Coronary artery (tissue), 2 donors: ENCODE data around the gene ATF7.

Source experiments
- DNase-seq: peaks from one replicate; pipeline ENCODE4 v3.0.0-alpha.2; 2017; ENCODE audit warnings: low spot score
- H3K27ac ChIP-seq, 2 donors: fragments of 200-600 bp; sonication (generic); one replicate each; pipeline ENCODE4 v1.5.1; 2016 to 2019
- H3K4me3 ChIP-seq: fragments of 200-600 bp; sonication (generic); 2 replicates; pipeline ENCODE4 v1.5.1; 2016; ENCODE audit warnings: mild to moderate bottlenecking, moderate library complexity
- CTCF ChIP-seq: fragments of 200-600 bp; sonication (generic); IDR thresholded peaks from one replicate; pipeline ENCODE4 v1.5.1; 2019; ENCODE audit warnings: antibody characterized with exemption

Gene ATF7

GRCh38 chr12:53492188-53492587 lies 134.0 kb downstream of the ATF7 start:
- no peak for TF ChIP-seq CTCF
- peak overlapping the region; percentile 77 for H3K4me3 ChIP-seq
- no peak for DNase-seq
- peak overlapping the region; percentile 53 to 85 for H3K27ac ChIP-seq

- no peak for TF ChIP-seq CTCF
- Histone ChIP-seq H3K4me3 (no peak overlapping the region), H3K27ac (no peak overlapping the region)
- DNase-seq: no peak
Measured at GRCh38 chr12:53489242-53489864, 136.8 kb downstream of the ATF7 start.

GRCh38 chr12:53486736-53487487 lies 139.3 kb downstream of the ATF7 start:
- Histone ChIP-seq H3K4me3 (no peak overlapping the region), H3K27ac (no peak overlapping the region)
- no peak for DNase-seq
- TF ChIP-seq CTCF: no peak

GRCh38 chr12:53485955-53486735 lies 140.0 kb downstream of the ATF7 start:
- no peak for DNase-seq
- Histone ChIP-seq H3K4me3 (no peak overlapping the region), H3K27ac (no peak overlapping the region)
- TF ChIP-seq CTCF: no peak

- DNase-seq: no peak
- Histone ChIP-seq H3K4me3 (no peak overlapping the region), H3K27ac (no peak overlapping the region)
- TF ChIP-seq CTCF: no peak
Measured at GRCh38 chr12:53484686-53485575, 141.3 kb downstream of the ATF7 start.

GRCh38 chr12:53483979-53484377 lies 142.2 kb downstream of the ATF7 start:
- no peak overlapping the region for H3K4me3 ChIP-seq
- no peak overlapping the region for H3K27ac ChIP-seq
- no peak for TF ChIP-seq CTCF
- no peak for DNase-seq
